Measurements from ENCODE around the gene HASPIN. TPM values are rescaled to one million over a fixed set of nuclear protein-coding genes. Genes with fewer than 3 reads are reported as not detected.

HASPIN gene
- polyA plus RNA-seq, 2 donors, result 0.41 to 1.3 TPM

GRCh38 chr17:3745071-3745470, 21.4 kb downstream of the HASPIN start:
- no peaks in the 10 kb centered on the region for H3K4me1 ChIP-seq (ENCODE audit: control insufficient read depth in 2 of 2, insufficient read depth in 2 of 2, low read length in 1 of 2)
- H3K27ac ChIP-seq (ENCODE audit: low read depth in 2 of 2, low read length in 1 of 2), result no peak overlapping the region
- H3K27me3 ChIP-seq (ENCODE audit: control insufficient read depth in 1 of 2, insufficient read depth in 2 of 2, low read length in 2 of 2), result no peaks in the 10 kb centered on the region
- WGBS, 2 donors, result 79 to 81% methylated on average over 10 of the region's 10 CpGs
- no peaks in the 10 kb centered on the region for H3K9me3 ChIP-seq (ENCODE audit: control insufficient read depth in 2 of 2, insufficient read depth in 1 of 2, low read depth in 1 of 2, low read length in 1 of 2)
- no peak overlapping the region for H3K4me3 ChIP-seq (ENCODE audit: low read depth in 1 of 2, low read length in 2 of 2)
- no peaks in the 10 kb centered on the region for H3K36me3 ChIP-seq (ENCODE audit: control insufficient read depth in 2 of 2, insufficient read depth in 2 of 2, low read length in 1 of 2)

GRCh38 chr17:3747805-3748204, 24.1 kb downstream of the HASPIN start:
- WGBS, 2 donors, result 89 to 92% methylated on average over 9 of the region's 9 CpGs
- Histone ChIP-seq H3K4me3 (ENCODE audit: low read depth in 1 of 2, low read length in 2 of 2) (no peak overlapping the region), H3K36me3 (ENCODE audit: control insufficient read depth in 2 of 2, insufficient read depth in 2 of 2, low read length in 1 of 2) (no peaks in the 10 kb centered on the region), H3K27ac (ENCODE audit: low read depth in 2 of 2, low read length in 1 of 2) (no peak overlapping the region), H3K27me3 (ENCODE audit: control insufficient read depth in 1 of 2, insufficient read depth in 2 of 2, low read length in 2 of 2) (no peaks in the 10 kb centered on the region), H3K9me3 (ENCODE audit: control insufficient read depth in 2 of 2, insufficient read depth in 1 of 2, low read depth in 1 of 2, low read length in 1 of 2) (no peaks in the 10 kb centered on the region), H3K4me1 (ENCODE audit: control insufficient read depth in 2 of 2, insufficient read depth in 2 of 2, low read length in 1 of 2) (no peaks in the 10 kb centered on the region)

- Histone ChIP-seq H3K27ac (ENCODE audit: low read depth in 2 of 2, low read length in 1 of 2) (no peak overlapping the region), H3K4me3 (ENCODE audit: low read depth in 1 of 2, low read length in 2 of 2) (no peak overlapping the region), H3K4me1 (ENCODE audit: control insufficient read depth in 2 of 2, insufficient read depth in 2 of 2, low read length in 1 of 2) (no peaks in the 10 kb centered on the region), H3K27me3 (ENCODE audit: control insufficient read depth in 1 of 2, insufficient read depth in 2 of 2, low read length in 2 of 2) (no peaks in the 10 kb centered on the region), H3K36me3 (ENCODE audit: control insufficient read depth in 2 of 2, insufficient read depth in 2 of 2, low read length in 1 of 2) (no peaks in the 10 kb centered on the region), H3K9me3 (ENCODE audit: control insufficient read depth in 2 of 2, insufficient read depth in 1 of 2, low read depth in 1 of 2, low read length in 1 of 2) (no peaks in the 10 kb centered on the region)
- WGBS, 2 donors, result 84 to 94% methylated on average over 7 of the region's 7 CpGs
These were observed 24.9 kb downstream of the HASPIN start for GRCh38 chr17:3748576-3748975.

GRCh38 chr17:3750296-3750695, 26.6 kb downstream of the HASPIN start:
- H3K9me3 ChIP-seq (ENCODE audit: control insufficient read depth in 2 of 2, insufficient read depth in 1 of 2, low read depth in 1 of 2, low read length in 1 of 2), result no peaks in the 10 kb centered on the region
- 86 to 88% methylated on average over 17 of the region's 17 CpGs for WGBS, 2 donors
- H3K27me3 ChIP-seq (ENCODE audit: control insufficient read depth in 1 of 2, insufficient read depth in 2 of 2, low read length in 2 of 2), result no peaks in the 10 kb centered on the region
- H3K4me3 ChIP-seq (ENCODE audit: low read depth in 1 of 2, low read length in 2 of 2), result no peak overlapping the region
- H3K27ac ChIP-seq (ENCODE audit: low read depth in 2 of 2, low read length in 1 of 2), result no peak overlapping the region
- peaks cover 3 to 4% of the 10 kb centered on the region in 2 donors for H3K4me1 ChIP-seq (ENCODE audit: control insufficient read depth in 2 of 2, insufficient read depth in 2 of 2, low read length in 1 of 2)
- H3K36me3 ChIP-seq (ENCODE audit: control insufficient read depth in 2 of 2, insufficient read depth in 2 of 2, low read length in 1 of 2), result no peaks in the 10 kb centered on the region

- Histone ChIP-seq H3K4me1 (ENCODE audit: control insufficient read depth in 2 of 2, insufficient read depth in 2 of 2, low read length in 1 of 2) (peaks cover 4 to 6% of the 10 kb centered on the region in 2 donors), H3K9me3 (ENCODE audit: control insufficient read depth in 2 of 2, insufficient read depth in 1 of 2, low read depth in 1 of 2, low read length in 1 of 2) (no peaks in the 10 kb centered on the region), H3K27ac (ENCODE audit: low read depth in 2 of 2, low read length in 1 of 2) (no peak overlapping the region), H3K36me3 (ENCODE audit: control insufficient read depth in 2 of 2, insufficient read depth in 2 of 2, low read length in 1 of 2) (no peaks in the 10 kb centered on the region), H3K4me3 (ENCODE audit: low read depth in 1 of 2, low read length in 2 of 2) (no peak overlapping the region), H3K27me3 (ENCODE audit: control insufficient read depth in 1 of 2, insufficient read depth in 2 of 2, low read length in 2 of 2) (no peaks in the 10 kb centered on the region)
- WGBS, 2 donors, result 70 to 72% methylated on average over 8 of the region's 8 CpGs
These were observed 27.2 kb downstream of the HASPIN start for GRCh38 chr17:3750926-3751325.

- Histone ChIP-seq H3K27ac (ENCODE audit: low read depth in 2 of 2, low read length in 1 of 2) (no peak overlapping the region), H3K9me3 (ENCODE audit: control insufficient read depth in 2 of 2, insufficient read depth in 1 of 2, low read depth in 1 of 2, low read length in 1 of 2) (no peaks in the 10 kb centered on the region), H3K4me1 (ENCODE audit: control insufficient read depth in 2 of 2, insufficient read depth in 2 of 2, low read length in 1 of 2) (peaks cover 4 to 6% of the 10 kb centered on the region in 2 donors), H3K36me3 (ENCODE audit: control insufficient read depth in 2 of 2, insufficient read depth in 2 of 2, low read length in 1 of 2) (no peaks in the 10 kb centered on the region), H3K27me3 (ENCODE audit: control insufficient read depth in 1 of 2, insufficient read depth in 2 of 2, low read length in 2 of 2) (no peaks in the 10 kb centered on the region), H3K4me3 (ENCODE audit: low read depth in 1 of 2, low read length in 2 of 2) (no peak overlapping the region)
- 96 to 97% methylated on average over 15 of the region's 15 CpGs for WGBS, 2 donors
These were observed 28.1 kb downstream of the HASPIN start for GRCh38 chr17:3751836-3752235.

GRCh38 chr17:3753624-3754023, 29.9 kb downstream of the HASPIN start:
- WGBS, 2 donors, result 76 to 82% methylated on average over 12 of the region's 12 CpGs
- no peak overlapping the region for H3K27ac ChIP-seq (ENCODE audit: low read depth in 2 of 2, low read length in 1 of 2)
- no peaks in the 10 kb centered on the region for H3K9me3 ChIP-seq (ENCODE audit: control insufficient read depth in 2 of 2, insufficient read depth in 1 of 2, low read depth in 1 of 2, low read length in 1 of 2)

GRCh38 chr17:3754066-3754457, 30.4 kb downstream of the HASPIN start:
- H3K36me3 ChIP-seq (ENCODE audit: control insufficient read depth in 2 of 2, insufficient read depth in 2 of 2, low read length in 1 of 2), result no peaks in the 10 kb centered on the region
- peaks cover under 1% of the 10 kb centered on the region in 2 donors for H3K9me3 ChIP-seq (ENCODE audit: control insufficient read depth in 2 of 2, insufficient read depth in 1 of 2, low read depth in 1 of 2, low read length in 1 of 2)
- H3K4me1 ChIP-seq (ENCODE audit: control insufficient read depth in 2 of 2, insufficient read depth in 2 of 2, low read length in 1 of 2), result peaks cover 4 to 6% of the 10 kb centered on the region in 2 donors
- H3K27me3 ChIP-seq (ENCODE audit: control insufficient read depth in 1 of 2, insufficient read depth in 2 of 2, low read length in 2 of 2), result no peaks in the 10 kb centered on the region
- no peak overlapping the region for H3K4me3 ChIP-seq (ENCODE audit: low read depth in 1 of 2, low read length in 2 of 2)
- 76 to 77% methylated on average over 18 of the region's 18 CpGs for WGBS, 2 donors
- peak overlapping the region in 1 of 2 donors; percentile 30 for H3K27ac ChIP-seq (ENCODE audit: low read depth in 2 of 2, low read length in 1 of 2)

More at GRCh38 chr17:3753624-3754023, 29.9 kb downstream of the HASPIN start:
- Histone ChIP-seq H3K36me3 (ENCODE audit: control insufficient read depth in 2 of 2, insufficient read depth in 2 of 2, low read length in 1 of 2) (no peaks in the 10 kb centered on the region), H3K4me1 (ENCODE audit: control insufficient read depth in 2 of 2, insufficient read depth in 2 of 2, low read length in 1 of 2) (peaks cover 4 to 6% of the 10 kb centered on the region in 2 donors), H3K4me3 (ENCODE audit: low read depth in 1 of 2, low read length in 2 of 2) (no peak overlapping the region), H3K27me3 (ENCODE audit: control insufficient read depth in 1 of 2, insufficient read depth in 2 of 2, low read length in 2 of 2) (no peaks in the 10 kb centered on the region)

GRCh38 chr17:3754458-3755334, 31.0 kb downstream of the HASPIN start:
- no peaks in the 10 kb centered on the region for H3K27me3 ChIP-seq (ENCODE audit: control insufficient read depth in 1 of 2, insufficient read depth in 2 of 2, low read length in 2 of 2)
- peak overlapping the region; percentile 51 to 70 for H3K27ac ChIP-seq (ENCODE audit: low read depth in 2 of 2, low read length in 1 of 2)
- no peaks in the 10 kb centered on the region for H3K36me3 ChIP-seq (ENCODE audit: control insufficient read depth in 2 of 2, insufficient read depth in 2 of 2, low read length in 1 of 2)
- 8 to 9% methylated on average over 43 to 56 of the region's 56 CpGs for WGBS, 2 donors
- H3K9me3 ChIP-seq (ENCODE audit: control insufficient read depth in 2 of 2, insufficient read depth in 1 of 2, low read depth in 1 of 2, low read length in 1 of 2), result peaks cover 5 to 7% of the 10 kb centered on the region in 2 donors
- H3K4me3 ChIP-seq (ENCODE audit: low read depth in 1 of 2, low read length in 2 of 2), result peak overlapping the region; percentile 39 to 52
- H3K4me1 ChIP-seq (ENCODE audit: control insufficient read depth in 2 of 2, insufficient read depth in 2 of 2, low read length in 1 of 2), result peaks cover 4 to 6% of the 10 kb centered on the region in 2 donors

Data from esophagus (tissue), 2 donors.